ENCODE measurements around the gene PLA2G6. TPM values are rescaled to one million over a fixed set of nuclear protein-coding genes. Genes with fewer than 3 reads are reported as not detected.

Gene PLA2G6
- total and polyA plus RNA-seq, 9 of the 15 experiments (the other 6 are each of a cell fraction or from before 2014, with no cell fraction given), result 0.11 to 12.2 (median 9.7) TPM

- CTCF ChIA-PET (ENCODE audit: low intra/inter-chr PET ratio), result interaction anchor here (0.7 kb wide), 1 partner anchor 275 kb away, joined by 3 read pairs; no protein-coding TSS in a partner anchor
- BruUV-seq (replicated peaks), result no TSS peak
- FAIRE-seq (no peak), DNase-seq (ENCODE audit: extremely low read depth in 1 of 4, low spot score in 3 of 4) (no peak), ATAC-seq (no peak; the same call in 2 of the 3 replicates)
- WGBS (ENCODE audit: insufficient coverage, low coverage, missing lambda C conversion rate), result 82% methylated on average over 12 of the region's 110 CpGs
- Histone ChIP-seq H3K79me2 (ENCODE audit: control insufficient read depth, insufficient read depth, low read length) (no peaks in the 10 kb centered on the region), H3K4me3 (no peak overlapping the region), H3K27me3 (ENCODE audit: control insufficient read depth in 2 of 2, insufficient read depth in 2 of 2, low read length in 2 of 2) (peaks cover 2 to 41% of the 10 kb centered on the region in 2 experiments; a peak in 2 of 5 replicates), H3K9me3 (replicated peaks; ENCODE audit: control insufficient read depth, insufficient read depth, low read depth, low read length) (no peaks in the 10 kb centered on the region), H3K36me3 (ENCODE audit: control insufficient read depth, insufficient read depth, low read length) (no peaks in the 10 kb centered on the region), H3K4me2 (ENCODE audit: insufficient read depth, low read length) (no peak overlapping the region), H3K9me1 (ENCODE audit: control insufficient read depth, insufficient read depth, low read length) (no peaks in the 10 kb centered on the region), H2AFZ (ENCODE audit: low read depth, low read length) (no peak overlapping the region), H3K27ac (ENCODE audit: extremely low read depth, low read depth, low read length) (no peak overlapping the region), H4K20me1 (replicated peaks; ENCODE audit: control insufficient read depth, insufficient read depth, low read length) (no peaks in the 10 kb centered on the region), H3K9ac (ENCODE audit: insufficient read depth in 1 of 2, low read depth in 2 of 2, low read length in 2 of 2) (no peak overlapping the region), H3K4me1 (replicated peaks in 1 of 2; ENCODE audit: control insufficient read depth in 2 of 2, insufficient read depth in 2 of 2, low read length in 2 of 2) (peaks cover 0 to 42% of the 10 kb centered on the region in 2 experiments; a peak in 2 of 5 replicates)
- intact Hi-C loops (cut with micrococcal nuclease), result no loop called here
- in situ Hi-C loops (cut with MboI), result no loop called here
- POLR2A ChIA-PET, result no interaction called here
- TF ChIP-seq RBM34 (IDR thresholded peaks at IDR 0.05; ENCODE audit: borderline replicate concordance, insufficient read depth, low read length) (no peak), BCOR (IDR thresholded peaks at IDR 0.05) (no peak), DPF2 (IDR thresholded peaks at IDR 0.05) (no peak), MCM5 (IDR thresholded peaks at IDR 0.05; ENCODE audit: low read depth) (no peak), NR0B1 (IDR thresholded peaks at IDR 0.05; ENCODE audit: partially characterized antibody) (no peak), MBD2 (IDR thresholded peaks at IDR 0.05; ENCODE audit: borderline replicate concordance, low read depth) (no peak), ZNF717 (CRISPR knock-in tag; IDR thresholded peaks at IDR 0.05) (no peak), PRMT5 (CRISPR knock-in tag; IDR thresholded peaks at IDR 0.05) (no peak), ZNF764 (CRISPR knock-in tag; IDR thresholded peaks at IDR 0.05; ENCODE audit: low read depth) (no peak), CHD1 (IDR thresholded peaks at IDR 0.05; ENCODE audit: low read length) (no peak), ESRRB (CRISPR knock-in tag; IDR thresholded peaks at IDR 0.05; ENCODE audit: borderline replicate concordance) (no peak), REST (IDR thresholded peaks at IDR 0.05; ENCODE audit: borderline replicate concordance) (no peak), REST (CRISPR knock-in tag; IDR thresholded peaks at IDR 0.05; ENCODE audit: low read depth) (no peak)
Measured at GRCh38 chr22:38080850-38081635, 100.6 kb downstream of the PLA2G6 start.

All from K562 (cell line).